Peyer's patch (tissue), 4 donors: ENCODE results near the gene USP6. TPM values are rescaled to one million over a fixed set of nuclear protein-coding genes. Genes with fewer than 3 reads are reported as not detected.
"Not testable (repeated sequence)": the region's sequence is repeated elsewhere in the genome, so short reads cannot be mapped to it uniquely, and the experiment has no call there.

Source experiments
- DNase-seq, 3 donors: peaks; one replicate each; pipeline ENCODE4 v3.0.0-alpha.2; 2017 to 2019
- H3K27ac ChIP-seq, 4 donors: fragments of 200-600 bp; sonication (generic); one replicate each; pipeline ENCODE4 v1.5.1; 2016 to 2019
- H3K27me3 ChIP-seq, 2 donors: fragments of 200-600 bp; sonication (generic); one replicate each; pipeline ENCODE4 v1.5.1; 2019
- H3K36me3 ChIP-seq, 3 donors: fragments of 200-600 bp; sonication (generic); one replicate each; pipeline ENCODE4 v1.5.1; 2016 to 2019
- H3K4me1 ChIP-seq, 4 donors: fragments of 200-600 bp; sonication (generic); one replicate each; pipeline ENCODE4 v1.5.1; 2016 to 2019
- H3K4me3 ChIP-seq, 4 donors: fragments of 200-600 bp; sonication (generic); 1 replicate in 3 of 4; 2 replicates in 1 of 4; pipeline ENCODE4 v1.5.1; 2016 to 2019; ENCODE audit warnings: mild to moderate bottlenecking in 1 of 4
- H3K9me3 ChIP-seq, 4 donors: fragments of 200-600 bp; sonication (generic); one replicate each; pipeline ENCODE4 v1.5.1; 2016 to 2019; ENCODE audit warnings: mild to moderate bottlenecking in 1 of 4
- CTCF ChIP-seq, 6 experiments: fragments of 450-650 bp in 4 of 6; fragments of 200-600 bp in 2 of 6; sonication (generic) in 1 of 6; IDR thresholded peaks; one replicate each; pipeline ENCODE4 v1.5.1; 2017 to 2019; ENCODE audit warnings: antibody characterized with exemption in 6 of 6, mild to moderate bottlenecking in 3 of 6, moderate library complexity in 1 of 6
- POLR2A ChIP-seq, 2 donors: fragments of 450-650 bp; IDR thresholded peaks; one replicate each; pipeline ENCODE4 v1.5.1; 2017; ENCODE audit warnings: antibody characterized with exemption in 2 of 2, mild to moderate bottlenecking in 2 of 2, moderate library complexity in 2 of 2
- total RNA-seq, 4 donors: library from RNA; depleted of rRNA; stranded (reverse); fragments of >200 nt; gene quantifications; one replicate each; pipeline ENCODE4 v1.1.0, GENCODE V29; 2016

USP6 gene
- total RNA-seq, 4 donors from 2014 or later: under 0.01 to 0.18 TPM; not detected in 2

- H3K4me1 ChIP-seq: peaks cover 0 to 6% (median 2%) of the 10 kb centered on the region in 4 donors
- H3K27ac ChIP-seq: peak overlapping the region in 2 of 4 donors; percentile 52 to 80
- H3K4me3 ChIP-seq: no peak overlapping the region
- no peaks in the 10 kb centered on the region for H3K9me3 ChIP-seq
- H3K27me3 ChIP-seq: no peaks in the 10 kb centered on the region
- DNase-seq: peak in 2 of 3 donors; percentile 51 to 67
- H3K36me3 ChIP-seq: peaks cover 0 to 11% (median 0%) of the 10 kb centered on the region in 3 donors
- TF ChIP-seq CTCF (IDR thresholded peaks at IDR 0.05) (no peak), POLR2A (IDR thresholded peaks at IDR 0.05) (no peak)
Observed at GRCh38 chr17:5210091-5210490, 94.3 kb downstream of the USP6 start.

DNA sequence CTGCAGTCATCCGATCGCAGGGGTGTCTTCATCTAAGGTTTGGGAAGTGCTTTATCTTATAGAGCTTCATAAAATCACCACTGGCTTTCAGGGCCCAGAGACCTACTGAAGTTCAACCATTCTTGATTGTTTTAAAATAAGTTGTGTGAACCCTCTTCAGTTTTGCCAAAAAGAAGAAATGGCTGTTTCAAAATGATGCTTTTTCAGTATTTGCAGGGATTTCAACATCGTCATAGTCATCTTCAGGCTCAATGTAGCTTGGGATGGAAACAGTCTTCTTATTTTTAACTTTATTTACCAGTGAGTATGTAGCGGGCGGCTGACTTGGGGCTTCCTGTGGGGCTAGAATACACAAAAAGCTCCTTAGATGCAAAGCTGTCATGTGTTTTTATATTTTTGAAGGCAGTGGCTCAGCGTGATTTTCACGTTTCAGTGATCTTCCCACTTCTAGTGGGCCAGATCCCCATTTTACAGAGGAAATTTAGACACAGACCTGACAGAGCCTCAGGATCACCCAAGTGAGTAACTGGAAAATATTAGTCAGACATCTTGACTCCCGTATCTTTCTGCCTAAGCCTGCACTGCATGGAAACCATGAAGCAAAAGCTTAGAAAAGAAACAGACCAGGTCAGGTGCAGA lies 94.9 kb downstream of the USP6 start:
- peak overlapping the region in 3 of 4 donors; percentile 22 to 80 (median 52) for H3K27ac ChIP-seq

GRCh38 chr17:5211458-5211857 lies 95.6 kb downstream of the USP6 start:
- DNase-seq: no peak
- Histone ChIP-seq H3K27ac (peak overlapping the region in 3 of 4 donors; percentile 22 to 80 (median 52)), H3K27me3 (no peaks in the 10 kb centered on the region), H3K9me3 (no peaks in the 10 kb centered on the region), H3K36me3 (peaks cover 0 to 14% (median 0%) of the 10 kb centered on the region in 3 donors), H3K4me3 (no peak overlapping the region), H3K4me1 (peaks cover 0 to 6% (median 2%) of the 10 kb centered on the region in 4 donors)
- TF ChIP-seq CTCF (IDR thresholded peaks at IDR 0.05) (no peak), POLR2A (IDR thresholded peaks at IDR 0.05) (no peak)

More for the DNA sequence above, 94.9 kb downstream of the USP6 start:
- H3K27me3 ChIP-seq: no peaks in the 10 kb centered on the region
- H3K4me3 ChIP-seq: no peak overlapping the region
- no peaks in the 10 kb centered on the region for H3K9me3 ChIP-seq
- no peak for TF ChIP-seq CTCF (IDR thresholded peaks at IDR 0.05)
- TF ChIP-seq POLR2A (IDR thresholded peaks at IDR 0.05): no peak
- peaks cover 0 to 11% (median 0%) of the 10 kb centered on the region in 3 donors for H3K36me3 ChIP-seq
- H3K4me1 ChIP-seq: peaks cover 0 to 6% (median 2%) of the 10 kb centered on the region in 4 donors
- peak in 2 of 3 donors; percentile 81 for DNase-seq

DNA sequence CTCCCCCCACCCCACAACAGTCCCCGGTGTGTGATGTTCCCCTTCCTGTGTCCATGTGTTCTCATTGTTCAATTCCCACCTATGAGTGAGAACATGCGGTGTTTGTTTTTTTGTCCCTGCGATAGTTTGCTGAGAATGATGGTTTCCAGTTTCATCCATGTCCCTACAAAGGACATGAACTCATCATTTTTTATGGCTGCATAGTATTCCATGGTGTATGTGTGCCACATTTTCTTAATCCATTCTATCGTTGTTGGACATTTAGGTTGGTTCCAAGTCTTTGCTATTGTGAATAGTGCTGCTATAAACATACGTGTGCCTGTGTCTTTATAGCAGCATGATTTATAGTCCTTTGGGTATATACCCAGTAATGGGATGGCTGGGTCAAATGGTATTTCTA lies 101.7 kb downstream of the USP6 start:
- H3K4me1 ChIP-seq, H3K27me3 ChIP-seq, H3K4me3 ChIP-seq, H3K9me3 ChIP-seq, DNase-seq, H3K27ac ChIP-seq: not testable (repeated sequence)
- peaks cover 0 to 11% (median 0%) of the 10 kb centered on the region in 3 donors for H3K36me3 ChIP-seq

GRCh38 chr17:5219536-5219935 lies 103.7 kb downstream of the USP6 start:
- Histone ChIP-seq H3K27me3 (no peaks in the 10 kb centered on the region), H3K4me1 (peaks cover 0 to 11% (median 0%) of the 10 kb centered on the region in 4 donors), H3K36me3 (peaks cover 0 to 5% (median 0%) of the 10 kb centered on the region in 3 donors), H3K27ac (peak overlapping the region in 1 of 4 donors; percentile 89), H3K4me3 (no peak overlapping the region), H3K9me3 (no peaks in the 10 kb centered on the region)
- no peak for DNase-seq
- TF ChIP-seq CTCF (IDR thresholded peaks at IDR 0.05): no peak
- TF ChIP-seq POLR2A (IDR thresholded peaks at IDR 0.05): no peak

- H3K9me3 ChIP-seq: no peaks in the 10 kb centered on the region
- H3K4me3 ChIP-seq: no peak overlapping the region
- H3K27me3 ChIP-seq: no peaks in the 10 kb centered on the region
- DNase-seq: no peak
- H3K4me1 ChIP-seq: peaks cover 0 to 11% (median 0%) of the 10 kb centered on the region in 4 donors
- TF ChIP-seq CTCF (IDR thresholded peaks at IDR 0.05) (no peak), POLR2A (IDR thresholded peaks at IDR 0.05) (no peak)
- H3K27ac ChIP-seq: peak overlapping the region in 2 of 4 donors; percentile 62 to 89
- H3K36me3 ChIP-seq: peaks cover 0 to 7% (median 0%) of the 10 kb centered on the region in 3 donors
Observed at GRCh38 chr17:5220074-5220473, 104.2 kb downstream of the USP6 start.

DNA sequence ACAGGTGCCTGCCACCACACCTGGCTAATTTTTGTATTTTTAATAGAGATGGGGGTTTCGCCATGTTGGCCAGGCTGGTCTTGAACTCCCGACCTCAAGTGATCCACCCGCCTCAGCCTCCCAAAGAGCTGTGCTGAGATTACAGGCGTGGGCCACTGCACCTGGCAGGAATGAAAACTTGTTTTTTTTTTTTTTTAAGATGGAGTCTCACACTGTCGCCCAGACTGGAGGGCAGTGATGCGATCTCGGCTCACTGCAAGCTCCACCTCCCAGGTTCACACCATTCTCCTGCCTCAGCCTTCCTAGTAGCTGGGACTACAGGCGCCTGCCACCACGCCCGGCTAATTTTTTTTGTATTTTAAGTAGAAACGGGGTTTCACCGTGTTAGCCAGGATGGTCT lies 106.1 kb downstream of the USP6 start:
- not testable (repeated sequence) for H3K36me3 ChIP-seq, DNase-seq, H3K9me3 ChIP-seq, H3K27me3 ChIP-seq, H3K4me3 ChIP-seq
- peak overlapping the region in 2 of 4 donors; percentile 66 to 89 for H3K27ac ChIP-seq
- peaks cover 0 to 11% (median 0%) of the 10 kb centered on the region in 4 donors for H3K4me1 ChIP-seq
